Activated CD8-positive, alpha-beta memory T cell treated with anti-CD3 and anti-CD28 coated beads for 48 hours (primary cell): ENCODE measurements around the gene KRT76.

Experiments used
- DNase-seq, 3 experiments: peaks; one replicate each; pipeline ENCODE4 v3.0.0-alpha.2; 2020; ENCODE audit warnings: low read depth in 2 of 3, low spot score in 2 of 3

KRT76 gene

DNA sequence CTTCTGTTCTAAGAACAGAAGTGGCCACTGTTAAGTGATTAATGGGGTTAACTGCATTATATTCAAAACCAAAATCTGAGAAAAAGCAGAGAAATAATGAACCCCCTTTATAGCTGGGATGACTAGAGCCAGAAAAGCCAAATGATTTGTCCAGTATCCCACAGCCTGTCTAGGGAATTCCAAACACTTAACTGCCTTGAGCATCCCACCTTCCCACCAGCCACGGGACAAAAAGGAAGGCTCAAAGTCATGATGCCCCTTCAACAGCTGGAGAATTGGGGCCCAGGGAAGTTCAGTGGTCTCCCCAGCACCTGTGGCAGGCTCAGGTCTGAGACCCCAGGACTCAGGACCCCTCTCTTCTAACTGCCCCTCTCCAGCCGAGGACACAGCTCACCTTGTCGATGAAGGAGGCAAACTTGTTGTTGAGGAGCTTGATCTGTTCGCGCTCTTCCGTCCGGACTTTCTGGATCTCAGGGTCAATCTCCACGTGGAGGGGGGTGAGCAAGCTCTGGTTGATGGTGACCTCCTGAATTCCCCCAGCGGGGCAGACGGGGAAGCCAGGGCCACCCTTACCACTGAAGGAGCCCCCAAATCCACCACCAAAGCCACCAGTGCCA, 36.2 kb upstream of the KRT76 start:
- DNase-seq: no peak

DNA sequence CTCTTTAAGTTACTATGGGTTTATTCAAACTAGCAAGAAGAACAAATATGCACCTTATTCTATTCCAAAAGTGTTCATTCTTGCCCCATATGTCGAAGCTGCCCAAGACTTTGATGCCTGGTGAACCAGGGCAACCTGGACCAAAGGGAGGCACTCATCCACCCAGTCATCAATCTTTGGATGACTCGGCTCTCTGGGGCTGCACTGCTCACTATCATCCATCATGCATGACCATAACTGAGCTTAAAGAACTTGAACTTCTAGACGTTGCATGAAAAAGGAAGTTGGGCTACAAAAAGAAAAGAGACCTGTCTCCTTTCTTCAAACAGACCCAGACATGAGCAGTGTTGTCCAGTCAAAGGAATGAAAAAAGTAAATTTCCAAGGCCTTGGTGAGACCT, 35.6 kb upstream of the KRT76 start:
- DNase-seq: no peak

DNA sequence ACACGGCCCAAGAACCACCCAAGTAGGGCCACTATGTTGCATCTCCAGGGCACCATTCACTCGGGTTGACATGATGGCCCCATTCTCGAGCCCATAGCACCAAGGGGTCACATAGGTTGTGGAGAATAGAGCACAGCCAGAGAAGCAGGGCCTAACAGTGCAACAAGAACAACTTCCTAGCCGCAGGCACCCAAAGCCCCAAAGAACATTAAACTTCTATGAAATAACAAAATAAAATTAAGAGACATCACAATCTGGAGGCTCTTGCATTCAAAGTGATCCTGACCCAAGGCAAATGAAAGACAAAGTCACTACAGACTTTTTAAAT, 34.9 kb upstream of the KRT76 start:
- no peak for DNase-seq

DNA sequence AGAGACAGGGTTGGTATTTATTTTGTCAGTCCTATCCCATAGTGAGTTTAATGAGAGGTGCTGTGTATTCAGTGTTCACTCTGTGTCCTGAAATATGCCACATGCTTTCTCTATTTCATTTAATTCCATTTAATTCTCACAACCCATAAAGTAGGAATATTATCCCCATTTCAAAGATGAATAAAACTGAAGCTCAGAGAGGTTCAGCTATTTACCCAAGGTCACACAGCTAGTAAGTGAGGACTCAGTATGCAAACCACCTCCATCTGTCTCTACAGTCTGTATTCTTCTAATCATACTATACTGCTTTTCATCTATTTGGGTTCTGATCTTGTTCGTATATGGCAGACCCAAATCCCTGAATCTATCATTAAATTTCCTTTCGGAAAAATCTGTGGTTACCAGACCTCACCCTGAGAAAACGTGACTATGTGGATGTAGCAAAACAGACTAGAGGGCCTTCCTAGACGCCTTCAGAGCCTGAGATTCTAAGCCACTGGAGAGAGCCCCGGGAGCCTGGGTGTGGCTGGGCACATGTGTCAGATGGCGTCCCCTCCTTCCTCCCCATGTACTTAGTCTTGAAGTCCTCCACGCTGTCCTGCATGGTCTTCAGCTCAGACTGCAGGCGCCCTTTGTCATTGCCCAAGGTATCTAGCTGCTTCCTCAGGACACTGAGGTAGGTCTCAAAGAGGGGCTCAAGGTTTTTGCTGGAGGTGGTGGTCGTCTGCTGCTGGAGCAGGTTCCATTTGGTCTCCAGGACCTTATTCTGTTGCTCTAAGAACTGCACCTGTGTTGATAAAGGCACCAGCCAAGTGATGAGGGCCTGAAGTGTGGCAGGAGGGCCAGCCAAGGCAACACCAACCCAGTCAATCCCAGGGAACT, 34.3 kb upstream of the KRT76 start:
- DNase-seq: no peak

GRCh38 chr12:52810554-52810953, 33.4 kb upstream of the KRT76 start:
- no peak for DNase-seq

DNA sequence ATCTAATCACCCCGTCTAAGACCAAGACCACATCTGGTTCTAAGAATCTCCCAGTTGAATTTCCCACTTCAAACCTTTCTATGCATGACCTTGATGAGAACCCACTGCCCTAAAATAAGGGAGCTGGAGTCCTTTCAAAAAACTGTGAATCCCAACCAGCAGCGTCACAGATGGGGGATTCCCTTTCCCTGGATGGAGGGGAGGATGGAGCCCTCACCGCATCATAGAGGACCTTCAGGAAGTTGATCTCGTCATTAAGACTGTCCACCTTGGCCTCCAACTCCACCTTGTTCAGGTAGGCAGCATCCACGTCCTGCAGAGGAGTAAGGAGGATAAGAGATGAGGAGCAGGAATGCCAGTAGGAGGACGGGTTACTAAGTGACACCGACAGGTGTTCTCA, 32.0 kb upstream of the KRT76 start:
- no peak for DNase-seq

- DNase-seq: no peak
Measured at GRCh38 chr12:52808573-52809160, 31.5 kb upstream of the KRT76 start.

- DNase-seq: no peak
Measured at GRCh38 chr12:52807544-52808470, 30.7 kb upstream of the KRT76 start.

GRCh38 chr12:52806821-52807543, 29.8 kb upstream of the KRT76 start:
- no peak for DNase-seq

DNA sequence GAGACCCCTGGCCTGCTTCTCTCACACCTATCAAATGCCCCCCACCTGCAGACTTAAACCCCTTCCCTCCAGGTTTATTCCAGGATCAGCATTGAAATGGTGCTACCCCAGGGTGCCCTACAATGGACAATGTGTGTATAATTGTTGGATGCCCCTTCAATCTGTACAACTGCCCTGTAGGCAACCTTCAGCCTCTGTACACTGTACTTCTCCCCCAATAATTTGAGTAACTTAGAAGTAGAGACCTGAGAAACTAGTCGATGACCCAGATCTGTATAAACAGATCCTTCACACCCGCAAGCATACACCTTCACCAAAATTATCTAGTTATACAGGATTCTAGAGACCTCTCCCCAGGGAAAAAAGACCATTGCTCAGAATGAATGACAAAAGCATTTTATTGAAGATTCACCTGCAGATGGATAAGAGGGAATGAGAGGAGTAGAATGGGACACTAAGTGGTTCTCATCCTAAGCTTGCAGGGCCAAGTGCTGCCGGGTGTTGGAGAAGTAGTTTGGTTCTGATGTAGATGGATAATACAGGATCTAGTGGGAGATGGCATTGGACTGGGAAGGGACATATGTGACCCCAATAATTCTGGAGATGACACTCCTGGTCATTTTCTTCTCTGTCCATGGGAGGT, 29.1 kb upstream of the KRT76 start:
- DNase-seq: no peak

- DNase-seq: no peak
Measured at GRCh38 chr12:52805739-52806138, 28.6 kb upstream of the KRT76 start.

DNA sequence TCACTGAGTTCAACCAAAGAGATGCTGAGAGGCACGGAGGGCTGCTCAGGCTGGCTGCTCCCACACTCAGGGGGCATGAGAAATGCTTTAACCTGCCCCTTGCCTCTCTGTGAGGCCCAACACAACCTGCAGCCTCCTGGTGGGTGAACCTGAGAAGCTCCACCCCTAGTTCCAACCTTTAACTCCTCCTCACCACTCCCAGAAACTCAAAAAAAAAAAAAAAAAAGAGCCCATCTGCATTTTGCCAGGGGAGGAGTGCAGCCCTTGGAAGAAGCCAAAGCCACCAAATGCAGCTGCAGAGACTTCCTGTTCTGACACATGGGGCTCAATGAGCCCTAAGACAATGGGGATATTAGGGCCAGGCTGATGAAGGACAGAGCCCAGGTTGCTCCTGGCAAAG, 27.9 kb upstream of the KRT76 start:
- DNase-seq: no peak

DNA sequence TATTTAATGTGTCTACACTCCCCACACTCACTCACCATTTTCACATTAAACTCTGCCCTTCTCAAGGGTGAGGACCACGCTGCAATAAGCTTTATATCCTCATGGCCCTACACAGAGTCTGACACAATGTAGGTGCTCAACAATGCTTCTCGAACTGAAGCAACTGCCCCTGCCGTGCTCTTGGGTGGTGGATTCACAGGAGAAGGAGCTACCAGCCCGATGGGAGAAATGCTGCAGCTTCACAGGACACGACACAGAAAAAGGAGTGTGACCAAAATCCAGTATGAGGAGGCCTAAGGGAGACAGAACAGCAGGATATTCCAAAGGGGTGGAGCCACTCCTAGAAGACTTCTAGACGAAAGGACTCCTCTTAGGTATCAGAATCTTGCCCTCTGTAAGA, 25.3 kb upstream of the KRT76 start:
- no peak for DNase-seq

DNA sequence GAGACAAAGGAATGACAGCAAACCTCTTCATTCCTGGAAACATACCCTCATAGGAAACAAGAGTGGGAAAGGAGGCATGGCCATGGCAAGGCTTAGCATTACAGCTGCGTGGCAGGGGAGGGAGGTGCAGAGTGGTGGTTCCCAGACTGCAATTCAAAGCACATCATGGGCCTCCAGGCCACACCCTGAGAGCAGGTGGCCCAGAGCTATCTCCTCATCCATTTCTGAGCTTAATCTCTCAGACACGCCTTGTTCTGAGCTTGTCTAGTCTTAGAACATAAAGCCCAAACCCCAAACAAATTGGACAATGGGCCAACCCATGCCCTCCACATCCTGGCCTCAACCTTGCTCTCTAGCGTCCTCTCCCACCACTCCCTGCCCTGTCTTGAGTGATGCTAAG, 24.6 kb upstream of the KRT76 start:
- no peak for DNase-seq

DNA sequence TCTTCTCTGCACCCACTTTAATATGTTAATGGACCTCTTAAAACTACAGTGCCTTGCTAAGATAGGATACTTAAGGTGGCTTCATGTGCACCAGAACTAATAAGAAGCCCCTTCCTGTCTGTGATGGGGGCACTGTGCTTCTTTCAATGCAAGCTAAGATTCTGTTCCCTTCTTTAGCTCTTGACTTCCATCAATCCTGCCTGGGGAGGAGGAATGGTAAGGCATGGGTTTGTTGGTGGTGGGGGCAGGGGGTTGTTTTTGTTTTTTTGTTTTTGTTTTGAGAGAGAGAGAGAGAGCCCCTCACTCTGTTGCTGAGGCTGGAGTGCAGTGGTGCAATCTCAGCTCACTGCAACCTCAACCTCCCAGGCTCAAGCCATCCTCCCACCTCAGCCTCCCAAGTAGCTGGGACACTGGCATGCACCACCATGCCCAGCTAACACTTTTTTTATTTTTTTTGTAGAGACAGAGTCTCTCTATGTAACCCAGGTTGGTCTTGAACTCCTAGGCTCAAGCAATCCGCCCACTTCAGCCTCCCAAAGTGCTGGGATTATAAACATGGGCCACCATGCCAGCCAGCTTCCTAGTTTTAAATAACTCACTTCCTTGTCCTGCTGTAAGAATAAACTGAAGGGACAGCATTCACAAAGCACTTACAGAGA, 23.2 kb upstream of the KRT76 start:
- DNase-seq: no peak

DNA sequence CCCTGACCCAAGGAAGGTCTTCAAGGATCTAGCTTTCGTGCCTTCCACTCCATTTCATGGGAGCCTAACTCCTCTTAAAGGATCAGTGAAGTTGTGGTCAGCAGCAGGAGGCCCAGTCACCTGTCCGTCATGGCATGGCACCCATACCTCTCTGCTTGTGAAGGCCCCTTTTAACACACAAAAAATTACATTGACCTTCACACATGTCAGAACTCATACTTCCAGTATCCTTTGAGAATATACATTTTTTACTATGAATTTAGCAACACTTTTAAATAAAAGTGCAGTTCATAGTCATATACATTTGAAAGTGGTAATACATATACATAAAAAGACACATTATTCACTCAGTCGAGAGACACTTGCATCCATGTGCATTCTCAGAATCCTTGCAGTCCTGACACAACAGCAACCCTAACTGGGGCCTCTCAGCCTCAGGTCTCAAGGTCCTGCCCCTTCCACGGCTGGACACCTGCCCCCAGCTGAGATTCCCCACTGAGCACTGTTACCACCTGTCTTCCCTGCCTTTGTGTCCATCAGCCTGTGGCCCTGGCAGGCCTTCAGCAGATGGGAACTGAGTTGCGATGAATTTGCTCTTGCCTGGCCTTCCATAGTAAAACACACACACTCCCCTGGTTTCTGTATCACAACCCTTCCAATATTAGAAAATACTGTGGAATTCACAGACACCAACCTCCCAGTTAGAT, 22.5 kb upstream of the KRT76 start:
- DNase-seq: no peak

DNA sequence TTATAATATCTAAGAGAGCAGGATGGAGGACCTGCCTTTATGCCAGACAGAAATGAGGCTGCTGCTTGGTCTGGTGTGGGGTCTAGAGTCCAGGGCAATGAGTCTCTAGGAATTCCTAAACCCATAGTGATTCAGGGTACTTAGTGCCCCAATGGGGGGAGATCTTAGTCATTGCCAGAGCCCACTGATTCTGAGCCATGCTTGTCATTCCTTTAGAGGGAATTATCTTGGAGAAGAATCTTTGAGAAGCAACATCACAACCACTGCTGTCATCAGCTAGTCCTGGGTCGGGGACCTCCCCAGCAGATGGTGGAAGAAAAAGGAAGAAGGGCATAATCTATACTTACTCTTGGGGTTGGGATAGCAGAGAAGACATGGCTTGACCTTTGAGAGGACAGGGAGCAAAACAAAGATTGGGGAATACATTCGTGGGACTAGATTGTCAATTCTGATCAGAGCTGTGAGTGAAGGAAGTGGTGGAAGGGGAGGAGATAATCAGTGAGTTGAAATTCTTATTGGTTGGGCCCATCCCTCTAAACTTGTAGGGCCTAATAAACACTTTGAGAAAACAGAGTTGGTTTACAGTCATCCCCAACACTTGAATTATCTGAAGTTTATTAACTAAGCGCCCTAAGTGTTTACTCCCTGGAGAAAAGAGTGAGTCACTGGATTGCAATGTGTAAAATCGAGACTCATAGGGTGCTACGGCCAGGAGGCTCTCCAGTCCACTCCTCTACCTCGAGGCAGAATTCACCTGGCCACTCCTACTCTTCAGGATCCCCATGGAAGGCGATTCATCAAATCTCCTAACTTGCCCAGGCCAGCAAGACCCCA, 21.7 kb upstream of the KRT76 start:
- no peak for DNase-seq

DNA sequence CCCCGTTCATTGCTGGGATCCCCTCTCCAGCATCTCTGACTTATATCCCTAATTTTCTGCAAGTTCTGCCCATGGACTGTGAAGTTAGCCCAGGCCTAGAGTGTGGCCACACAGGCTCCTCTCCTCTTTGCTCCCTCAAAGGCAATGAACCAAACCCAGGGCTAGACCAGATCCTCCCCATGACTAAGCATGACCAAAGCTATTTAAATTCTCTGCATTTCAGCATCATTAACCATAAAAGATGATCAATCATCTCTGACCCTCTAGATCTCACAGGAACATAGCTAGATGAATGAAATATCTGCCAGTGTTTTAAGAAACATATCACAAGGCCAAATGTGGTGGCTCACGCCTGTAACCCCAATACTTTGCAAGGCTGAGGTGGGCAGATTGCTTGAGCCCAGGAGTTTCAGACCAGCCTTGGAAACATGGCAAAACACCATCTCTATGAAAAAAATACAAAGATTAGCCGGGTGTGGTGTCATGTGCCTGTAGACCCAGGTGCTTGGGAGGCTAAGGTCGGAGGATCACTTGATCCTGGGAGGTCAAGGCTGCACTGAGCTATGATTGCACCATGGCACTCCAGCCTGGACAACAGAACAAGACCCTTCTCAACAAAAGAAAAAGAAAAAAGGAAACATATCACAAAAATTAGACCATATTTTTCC, 21.0 kb upstream of the KRT76 start:
- no peak for DNase-seq
